ENCODE measurements around the gene NXPH3.
"Not testable (repeated sequence)": the region's sequence is repeated elsewhere in the genome, so short reads cannot be mapped to it uniquely, and the experiment has no call there.

NXPH3 gene

GRCh38 chr17:49575679-49576087, at the start of gene NXPH3:
TSS of gene NXPH3 (plus strand) at chr17:49575871. CDS start at chr17:49576220, 349 bp downstream.
- peak; percentile 52 to 67 (median 63) for DNase-seq (ENCODE audit: low read depth in 2 of 3, low spot score in 1 of 3)

DNA sequence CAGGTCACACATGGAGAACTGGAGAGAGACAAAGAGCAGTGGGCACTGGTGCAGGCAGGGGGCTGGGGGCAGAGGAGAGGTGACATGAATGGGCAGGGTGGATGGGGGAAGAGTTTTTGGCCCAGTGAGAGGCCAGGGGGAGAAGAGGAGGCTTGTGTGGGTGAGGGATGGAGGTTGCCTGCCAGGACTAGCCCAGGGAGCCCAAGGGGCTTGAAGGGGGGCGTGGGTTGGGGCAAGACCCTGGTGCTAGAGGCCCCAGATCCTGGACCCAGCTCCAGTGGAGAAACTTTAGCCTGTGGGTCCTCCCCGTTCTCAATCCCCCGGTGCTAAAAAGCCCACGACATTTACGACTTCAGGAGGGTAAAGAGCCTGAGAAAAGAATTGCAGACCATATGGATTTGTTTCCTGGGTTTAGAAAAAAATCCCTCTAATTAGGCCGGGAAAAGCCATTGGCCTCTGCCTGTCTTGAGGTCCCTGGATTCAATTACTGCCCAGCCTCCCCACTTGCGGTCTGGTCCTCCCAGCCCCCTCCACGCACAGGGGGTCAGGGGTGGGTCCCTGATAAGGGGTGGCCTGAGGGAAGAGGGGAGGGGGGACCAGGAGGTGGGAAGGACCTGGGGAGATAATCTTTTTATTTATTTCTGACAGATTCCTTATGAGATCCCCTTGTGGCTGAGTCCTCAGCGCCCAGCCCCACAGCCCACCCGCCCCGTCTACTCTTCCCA, 47.6 kb upstream of the NXPH3 start:
- no peak for DNase-seq (ENCODE audit: low read depth in 2 of 3, low spot score in 1 of 3)

- no peak for DNase-seq (ENCODE audit: low read depth in 2 of 3, low spot score in 1 of 3)
Observed at GRCh38 chr17:49528966-49529365, 46.7 kb upstream of the NXPH3 start.

- DNase-seq (ENCODE audit: low read depth in 2 of 3, low spot score in 1 of 3) = no peak
Observed at GRCh38 chr17:49530118-49530517, 45.6 kb upstream of the NXPH3 start.

- DNase-seq (ENCODE audit: low read depth in 2 of 3, low spot score in 1 of 3) = no peak
Observed at GRCh38 chr17:49543860-49544259, 31.8 kb upstream of the NXPH3 start.

GRCh38 chr17:49545007-49545660, 30.5 kb upstream of the NXPH3 start:
- DNase-seq (ENCODE audit: low read depth in 2 of 3, low spot score in 1 of 3) = no peak

DNA sequence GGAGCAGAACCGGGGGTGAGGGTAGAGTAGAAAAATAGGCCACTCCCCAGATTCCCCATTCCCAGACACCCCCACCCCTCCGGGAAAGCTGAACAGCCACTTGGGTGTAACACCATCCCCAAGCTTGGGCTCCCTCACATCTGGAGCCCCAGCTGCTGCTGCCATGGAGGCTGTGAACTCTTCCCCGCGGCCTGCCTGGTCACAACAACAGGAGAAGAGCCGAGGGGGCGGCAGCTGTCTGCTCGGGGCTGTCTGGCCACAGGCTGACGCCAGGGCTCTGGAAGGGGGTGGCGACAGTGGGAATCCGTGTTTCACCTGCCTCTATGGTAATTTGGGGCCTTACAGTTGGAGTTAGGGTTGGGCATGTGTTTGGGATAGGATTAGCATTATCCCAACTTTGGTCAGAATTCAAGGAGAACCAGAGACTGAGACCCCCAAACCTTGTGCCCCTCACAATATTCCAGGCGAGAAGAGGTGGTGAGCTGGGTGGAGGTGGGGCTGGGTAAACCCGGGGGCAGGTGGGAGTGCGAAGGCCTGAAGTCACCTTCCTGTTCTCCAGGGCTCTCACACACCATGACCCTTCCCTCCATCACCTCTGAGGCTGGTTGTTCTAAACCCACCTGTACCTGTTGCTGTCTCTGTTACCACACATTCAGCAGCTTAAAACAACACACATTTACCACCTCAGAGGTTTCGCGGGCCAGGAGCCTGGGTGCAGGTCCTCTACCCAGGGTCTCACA, 29.7 kb upstream of the NXPH3 start:
- DNase-seq (ENCODE audit: low read depth in 2 of 3, low spot score in 1 of 3) = no peak

- DNase-seq (ENCODE audit: low read depth in 2 of 3, low spot score in 1 of 3) = no peak
Observed at GRCh38 chr17:49546546-49547535, 28.8 kb upstream of the NXPH3 start.

DNA sequence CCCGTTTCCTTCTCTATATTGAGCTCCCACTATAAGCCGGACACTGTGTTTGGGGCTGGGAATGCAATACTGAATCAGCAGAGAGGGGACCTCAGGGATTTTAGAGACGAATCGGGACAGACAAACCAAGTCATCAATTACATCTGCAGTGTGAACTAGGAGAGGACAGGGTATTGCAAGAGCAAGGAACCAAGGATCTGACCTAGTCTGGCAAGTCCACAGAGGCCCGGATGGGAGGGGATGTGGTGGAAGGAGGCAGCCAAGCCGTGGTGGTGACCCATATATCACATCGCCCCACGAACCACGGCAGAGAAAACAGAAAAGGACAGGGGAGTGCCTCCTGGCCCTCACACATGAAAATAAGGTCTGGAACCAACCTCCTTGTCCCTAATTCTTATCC, 28.1 kb upstream of the NXPH3 start:
- DNase-seq (ENCODE audit: low read depth in 2 of 3, low spot score in 1 of 3) = no peak

DNA sequence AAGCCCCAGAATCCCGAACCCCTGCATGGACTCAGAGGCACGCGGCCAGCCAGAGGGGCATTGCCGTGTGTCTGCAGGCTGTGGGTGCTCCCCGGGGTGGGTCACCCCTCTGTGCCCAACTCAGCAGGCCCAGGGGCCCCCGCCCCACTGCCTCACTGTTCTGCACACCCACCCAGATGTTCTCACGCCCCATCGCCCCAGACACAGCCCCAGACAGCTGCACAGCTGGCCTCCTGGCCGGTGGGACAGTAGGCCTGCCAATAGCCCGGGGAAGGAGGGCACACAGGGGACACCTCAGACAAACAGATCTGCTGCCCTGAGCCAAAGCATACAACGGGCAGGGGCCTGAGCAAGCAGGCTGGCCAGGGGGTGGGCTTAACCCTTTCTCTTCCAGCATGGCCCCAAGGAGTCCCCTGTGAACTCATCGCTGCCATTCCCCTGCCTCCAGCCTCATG, 27.6 kb upstream of the NXPH3 start:
- DNase-seq (ENCODE audit: low read depth in 2 of 3, low spot score in 1 of 3) = no peak

DNA sequence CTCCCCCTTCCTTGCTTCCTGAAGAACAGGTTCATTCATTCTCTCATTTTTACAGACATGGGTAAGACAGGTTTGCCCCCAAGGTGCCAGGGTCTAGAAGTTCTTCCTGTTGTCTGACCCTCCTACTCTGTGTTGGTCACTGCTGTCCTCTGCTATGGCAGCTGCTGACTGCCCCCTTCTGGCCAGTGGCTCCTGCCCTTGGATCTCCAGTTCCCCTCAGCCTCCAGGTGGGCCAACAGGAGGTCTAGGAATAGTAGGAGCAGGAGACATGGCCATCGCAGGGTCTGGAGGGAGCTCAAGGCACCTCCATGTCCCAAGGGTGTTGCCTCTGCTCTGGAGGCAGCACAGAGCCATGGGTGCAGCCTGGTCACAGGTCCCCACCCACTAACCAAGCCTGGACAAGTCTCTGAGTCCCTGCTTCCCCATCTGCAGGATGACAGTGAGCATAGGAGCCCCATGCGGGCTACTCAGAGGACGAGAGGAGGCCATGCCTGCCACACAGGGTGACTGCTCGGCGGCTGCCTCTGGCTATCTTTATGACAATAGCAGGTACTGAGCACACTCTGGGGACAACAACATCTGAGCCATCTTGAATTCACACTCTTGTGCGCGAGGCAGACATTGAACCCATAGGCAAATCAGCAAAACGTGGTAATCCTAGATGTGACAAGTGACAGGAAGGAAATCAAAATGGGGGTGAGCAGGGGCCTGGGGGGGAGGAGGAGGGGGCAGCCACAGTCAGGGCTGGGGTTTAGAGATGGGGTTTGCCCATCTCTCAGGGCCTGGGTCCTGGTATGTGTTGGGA, 27.0 kb upstream of the NXPH3 start:
- DNase-seq (ENCODE audit: low read depth in 2 of 3, low spot score in 1 of 3) = no peak

DNA sequence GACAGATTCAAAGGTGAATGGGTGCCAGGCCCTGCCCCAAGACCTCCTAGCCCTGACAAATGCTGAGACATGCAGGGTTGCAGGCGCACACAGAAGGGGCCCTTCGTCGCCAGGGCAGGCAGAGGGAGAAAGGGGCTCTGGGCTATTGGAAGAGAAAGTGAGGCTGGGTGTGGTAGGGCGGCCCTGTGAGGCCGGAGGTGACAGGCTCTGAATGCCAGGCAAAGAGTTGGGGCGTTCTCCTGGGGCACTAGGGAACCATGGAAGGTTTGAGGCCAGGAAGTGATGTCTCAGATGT, 26.4 kb upstream of the NXPH3 start:
- DNase-seq (ENCODE audit: low read depth in 2 of 3, low spot score in 1 of 3) = no peak

DNA sequence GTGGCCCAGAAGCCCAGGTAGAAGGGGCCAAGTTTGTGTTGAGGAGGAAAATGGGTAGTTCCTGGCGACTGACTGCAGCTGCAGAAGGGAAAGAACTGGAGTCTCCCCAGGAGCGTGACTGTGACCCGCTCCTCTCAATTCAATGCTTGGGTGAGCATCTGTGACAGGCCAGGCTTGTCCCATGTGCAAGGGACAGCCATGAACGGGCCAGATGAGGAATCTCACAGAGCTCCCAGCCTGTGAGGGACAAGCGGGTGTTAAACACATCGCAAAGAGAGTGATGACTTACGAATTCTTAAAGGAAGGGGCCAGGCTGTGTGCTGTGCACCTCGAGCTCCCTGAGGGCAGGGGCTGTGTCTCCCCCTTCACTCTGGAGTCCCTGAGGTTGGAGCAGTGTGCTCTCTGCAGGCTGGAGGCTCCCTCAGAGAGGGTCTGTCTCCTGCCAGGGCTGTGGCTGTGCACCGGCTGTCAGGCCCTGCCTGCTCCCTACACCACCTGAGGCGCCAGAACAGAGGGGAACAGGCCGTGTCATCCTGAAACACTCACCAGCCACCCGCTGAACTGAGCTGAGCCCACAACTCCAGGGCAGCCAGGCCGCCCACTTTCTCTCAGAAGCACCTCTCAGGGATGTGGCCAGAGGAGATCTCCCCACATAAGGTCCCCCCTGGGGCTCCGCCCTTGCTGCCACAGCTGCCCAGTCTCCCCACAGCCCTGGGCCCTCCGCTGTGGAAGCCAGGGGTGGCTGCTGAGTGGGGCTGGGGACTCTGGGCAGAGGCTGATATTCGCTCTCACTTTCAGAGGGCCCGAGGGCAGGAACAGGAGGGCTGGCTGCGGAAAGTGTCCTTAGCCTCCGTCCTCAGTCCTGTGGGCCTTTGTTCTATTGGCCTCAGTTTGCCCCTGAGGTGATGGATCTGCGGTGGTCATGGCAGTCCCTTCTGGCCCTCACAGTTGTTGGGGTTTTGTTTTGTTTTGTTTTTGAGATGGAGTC, 25.7 kb upstream of the NXPH3 start:
- DNase-seq (ENCODE audit: low read depth in 2 of 3, low spot score in 1 of 3) = no peak

- DNase-seq (ENCODE audit: low read depth in 2 of 3, low spot score in 1 of 3) = not testable (repeated sequence)
Observed at GRCh38 chr17:49550764-49551163, 24.9 kb upstream of the NXPH3 start.

DNA sequence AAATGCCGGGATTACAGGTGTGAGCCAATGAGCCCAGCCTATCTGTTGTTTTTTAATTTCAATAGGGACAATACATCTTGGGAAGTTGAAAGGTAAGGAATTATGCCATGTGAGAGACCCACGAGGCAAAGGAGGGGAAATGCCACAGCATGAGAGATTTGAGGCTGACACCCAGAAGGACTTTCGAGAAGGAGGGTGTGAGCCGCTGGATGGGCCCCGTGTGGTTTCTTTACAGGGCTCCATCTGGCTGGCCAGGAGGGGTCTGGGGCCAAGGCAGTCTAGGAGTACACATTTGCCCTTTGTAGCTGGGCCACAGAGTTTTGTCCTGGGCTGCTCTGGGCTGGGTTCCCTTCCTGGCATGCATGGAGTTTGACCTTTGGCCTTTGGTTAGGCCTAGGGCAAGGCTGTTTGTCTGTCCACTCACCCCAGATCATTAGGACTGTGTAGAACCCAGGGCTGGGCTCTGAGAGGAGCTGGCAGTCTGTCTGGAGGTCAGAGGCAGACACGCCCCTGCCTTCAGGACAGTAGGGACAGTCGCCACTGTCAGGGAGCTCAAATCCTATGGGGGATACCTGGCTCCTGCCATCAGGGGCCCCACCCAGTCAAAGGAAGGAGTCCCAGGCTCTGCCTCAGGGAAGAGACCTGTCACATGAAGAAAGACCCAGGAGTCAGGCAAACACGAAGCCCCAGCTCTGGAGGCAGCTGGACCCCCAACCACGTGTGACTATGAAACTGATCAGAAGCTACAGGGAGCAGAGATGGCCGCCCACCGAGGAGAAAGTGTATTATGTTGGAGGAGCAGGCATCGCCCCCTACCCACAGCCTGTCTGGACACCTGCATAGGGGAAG, 24.2 kb upstream of the NXPH3 start:
- DNase-seq (ENCODE audit: low read depth in 2 of 3, low spot score in 1 of 3) = no peak

GRCh38 chr17:49552070-49552751, 23.5 kb upstream of the NXPH3 start:
- DNase-seq (ENCODE audit: low read depth in 2 of 3, low spot score in 1 of 3) = no peak

DNA sequence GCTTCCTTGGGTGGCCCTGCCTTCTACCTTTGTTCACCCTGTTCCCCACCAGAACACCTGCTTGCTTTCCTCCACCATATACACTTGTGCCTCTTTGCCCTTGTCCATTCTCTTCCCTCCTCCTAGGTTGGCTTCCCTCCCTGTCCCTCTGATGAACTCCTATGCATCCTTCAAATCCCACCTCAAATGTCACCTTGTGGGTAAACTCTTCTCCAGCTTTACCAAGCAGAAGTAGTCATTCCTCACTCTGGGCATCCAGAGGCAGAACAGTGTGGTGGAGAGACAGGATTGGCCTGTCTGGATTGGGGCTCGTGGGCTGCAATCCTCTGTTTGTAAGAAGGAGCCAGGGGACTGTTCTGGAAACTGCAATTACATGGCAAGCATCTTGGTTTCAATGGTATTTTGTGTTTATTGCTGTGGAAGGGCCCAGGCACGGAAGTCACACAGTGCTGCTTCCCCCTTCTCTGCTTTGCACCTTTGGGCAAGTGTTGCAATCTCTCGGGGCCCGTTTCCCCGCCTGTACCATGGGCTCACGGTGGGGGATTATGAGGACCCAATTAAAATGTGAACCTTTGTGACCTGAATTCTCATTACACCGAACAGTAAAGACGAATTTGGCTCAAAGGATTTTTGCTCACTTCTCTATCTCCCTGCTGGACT, 21.9 kb upstream of the NXPH3 start:
- no peak for DNase-seq (ENCODE audit: low read depth in 2 of 3, low spot score in 1 of 3)

Measured in stimulated activated CD4-positive, alpha-beta T cell treated with anti-CD3 and anti-CD28 coated beads, Interleukin-12 subunit alpha, Interleukin-12 subunit beta, amount 100 ng/mL, for 48 hours (primary cell).